Measurements from ENCODE around the gene NHLH2. TPM values are rescaled to one million over a fixed set of nuclear protein-coding genes. Genes with fewer than 3 reads are reported as not detected.

NHLH2 gene
- polyA plus RNA-seq, 1 of the 3 experiments (the other 2 are of a cell fraction), result not detected

DNA sequence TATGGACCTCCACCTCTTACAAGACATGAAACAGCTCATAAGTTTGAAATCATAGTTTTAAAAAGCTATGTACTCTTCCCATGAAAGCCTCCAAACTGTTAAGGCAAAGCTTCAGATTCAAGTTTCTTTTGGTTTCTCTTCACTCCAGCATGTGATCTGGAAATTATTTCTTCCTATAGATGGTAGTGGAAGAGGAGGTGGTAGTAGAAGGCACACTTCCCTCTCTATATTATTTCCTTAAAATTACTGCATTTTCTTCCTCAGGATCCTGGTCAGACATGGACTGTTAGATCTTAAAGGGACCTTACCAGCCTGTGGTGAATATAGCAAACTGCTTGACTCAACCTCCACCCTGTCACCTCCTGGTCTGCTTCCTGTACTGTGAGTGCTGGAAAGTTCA, 31.9 kb downstream of the NHLH2 start:
- DNase-seq, result no peak
- Histone ChIP-seq H3K4me1 (ENCODE audit: control insufficient read depth in 1 of 2, insufficient read depth in 2 of 2, low read depth in 1 of 2, low read length in 1 of 2) (peaks cover 0 to 7% of the 10 kb centered on the region in 2 experiments; a peak in 1 of 4 replicates), H3K4me3 (ENCODE audit: low read depth in 2 of 2, low read length in 1 of 2) (no peak overlapping the region), H3F3A (replicated peaks; ENCODE audit: insufficient read depth) (no peaks in the 10 kb centered on the region), H3K27ac (ENCODE audit: low read depth in 2 of 2, low read length in 1 of 2) (no peak overlapping the region), H3K4me2 (no peak overlapping the region), H3K9me3 (no peaks in the 10 kb centered on the region), H4K20me1 (ENCODE audit: insufficient read depth) (no peaks in the 10 kb centered on the region), H3K27me3 (ENCODE audit: insufficient read depth) (no peaks in the 10 kb centered on the region; the same call in 1 of the 2 replicates), H3K79me2 (ENCODE audit: insufficient read depth) (no peaks in the 10 kb centered on the region), H3K36me3 (replicated peaks in 1 of 2; ENCODE audit: control insufficient read depth in 1 of 2, insufficient read depth in 2 of 2, low read length in 1 of 2) (no peaks in the 10 kb centered on the region), H3K9ac (no peak overlapping the region), H3K9me2 (no peaks in the 10 kb centered on the region), H2AFZ (ENCODE audit: low read depth) (no peak overlapping the region)
- ChIA-PET POLR2A (no interaction called here), CTCF (interaction anchor here (0.7 to 4.6 kb wide), 7 partner anchors 18 to 690 kb away, joined by 3 to 66 read pairs (median 5); no protein-coding TSS in a partner anchor)
- TF ChIP-seq FOSL2 (IDR thresholded peaks at IDR 0.05; ENCODE audit: borderline replicate concordance, low read depth), result no peak
- TF ChIP-seq USF1 (IDR thresholded peaks at IDR 0.05; ENCODE audit: borderline replicate concordance, low read depth), result no peak
- no peak for TF ChIP-seq EP300 (IDR thresholded peaks at IDR 0.05; ENCODE audit: borderline replicate concordance in 1 of 2, low read depth in 1 of 2, low read length in 1 of 2)
- TF ChIP-seq JUND (IDR thresholded peaks at IDR 0.05), result no peak
- no peak for TF ChIP-seq RFX5 (IDR thresholded peaks at IDR 0.05; ENCODE audit: low read length)
- no peak for TF ChIP-seq TCF12 (IDR thresholded peaks at IDR 0.05)
- TF ChIP-seq NRF1 (IDR thresholded peaks at IDR 0.05; ENCODE audit: low read depth, low read length), result no peak
- no peak for TF ChIP-seq REST (IDR thresholded peaks at IDR 0.05; ENCODE audit: low read depth, low read length)
- TF ChIP-seq FOXJ3 (CRISPR knock-in tag; IDR thresholded peaks at IDR 0.05), result no peak
- no peak for TF ChIP-seq MXI1 (IDR thresholded peaks at IDR 0.05; ENCODE audit: low read depth, low read length)
- TF ChIP-seq MEF2A (IDR thresholded peaks at IDR 0.05; ENCODE audit: borderline replicate concordance, low read depth), result no peak
- TF ChIP-seq EZH2phosphoT487 (IDR thresholded peaks at IDR 0.05; ENCODE audit: borderline replicate concordance, low read depth), result no peak
- no peak for TF ChIP-seq TEAD4 (IDR thresholded peaks at IDR 0.05; ENCODE audit: borderline replicate concordance, insufficient read depth)
- TF ChIP-seq, protein P1, sequence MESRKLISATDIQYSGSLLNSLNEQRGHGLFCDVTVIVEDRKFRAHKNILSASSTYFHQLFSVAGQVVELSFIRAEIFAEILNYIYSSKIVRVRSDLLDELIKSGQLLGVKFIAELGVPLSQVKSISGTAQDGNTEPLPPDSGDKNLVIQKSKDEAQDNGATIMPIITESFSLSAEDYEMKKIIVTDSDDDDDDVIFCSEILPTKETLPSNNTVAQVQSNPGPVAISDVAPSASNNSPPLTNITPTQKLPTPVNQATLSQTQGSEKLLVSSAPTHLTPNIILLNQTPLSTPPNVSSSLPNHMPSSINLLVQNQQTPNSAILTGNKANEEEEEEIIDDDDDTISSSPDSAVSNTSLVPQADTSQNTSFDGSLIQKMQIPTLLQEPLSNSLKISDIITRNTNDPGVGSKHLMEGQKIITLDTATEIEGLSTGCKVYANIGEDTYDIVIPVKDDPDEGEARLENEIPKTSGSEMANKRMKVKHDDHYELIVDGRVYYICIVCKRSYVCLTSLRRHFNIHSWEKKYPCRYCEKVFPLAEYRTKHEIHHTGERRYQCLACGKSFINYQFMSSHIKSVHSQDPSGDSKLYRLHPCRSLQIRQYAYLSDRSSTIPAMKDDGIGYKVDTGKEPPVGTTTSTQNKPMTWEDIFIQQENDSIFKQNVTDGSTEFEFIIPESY (IDR thresholded peaks at IDR 0.05; ENCODE audit: borderline replicate concordance, low read depth), result no peak
- no peak for TF ChIP-seq NFIC (IDR thresholded peaks at IDR 0.05; ENCODE audit: borderline replicate concordance)
- no peak for TF ChIP-seq GABPA (IDR thresholded peaks at IDR 0.05; ENCODE audit: low read depth)
